ENCODE data around the gene HSH2D. TPM values are rescaled to one million over a fixed set of nuclear protein-coding genes. Genes with fewer than 3 reads are reported as not detected.
A peak's percentile ranks its signal among the peaks of the same experiment; 100 is the strongest.
"Not testable (repeated sequence)": the region's sequence is repeated elsewhere in the genome, so short reads cannot be mapped to it uniquely, and the experiment has no call there.

The HSH2D gene
- total RNA-seq, result not detected in 2 replicates

- no peak for DNase-seq (ENCODE audit: low read depth in 2 of 2)
These were observed at the start of gene HSH2D for GRCh38 chr19:16143399-16144215. Gene HSH2D (plus strand): TSS chr19:16143685. CDS start chr19:16148751, 5,066 bp downstream.

- DNase-seq (ENCODE audit: low read depth in 2 of 2), result no peak
These were observed 49.0 kb upstream of the HSH2D start for GRCh38 chr19:16094360-16095070.

GRCh38 chr19:16095071-16095571 lies 48.4 kb upstream of the HSH2D start:
- no peak for DNase-seq (ENCODE audit: low read depth in 2 of 2)

- DNase-seq (ENCODE audit: low read depth in 2 of 2), result peak; percentile 56 to 57
These were observed 47.1 kb upstream of the HSH2D start for GRCh38 chr19:16096280-16096855.

GRCh38 chr19:16098416-16098768 lies 45.1 kb upstream of the HSH2D start:
- no peak for DNase-seq (ENCODE audit: low read depth in 2 of 2)

GRCh38 chr19:16098821-16099220 lies 44.7 kb upstream of the HSH2D start:
- no peak for DNase-seq (ENCODE audit: low read depth in 2 of 2)

- DNase-seq (ENCODE audit: low read depth in 2 of 2), result not testable (repeated sequence)
These were observed 44.0 kb upstream of the HSH2D start for GRCh38 chr19:16099314-16099965.

GRCh38 chr19:16100524-16100923 lies 43.0 kb upstream of the HSH2D start:
- no peak for DNase-seq (ENCODE audit: low read depth in 2 of 2)

GRCh38 chr19:16104722-16105121 lies 38.8 kb upstream of the HSH2D start:
- no peak for DNase-seq (ENCODE audit: low read depth in 2 of 2)

- no peak for DNase-seq (ENCODE audit: low read depth in 2 of 2)
These were observed 37.4 kb upstream of the HSH2D start for GRCh38 chr19:16106121-16106520.

- DNase-seq (ENCODE audit: low read depth in 2 of 2), result peak; percentile 100
These were observed 32.2 kb upstream of the HSH2D start, which contains the start of gene RAB8A for GRCh38 chr19:16111160-16111908. Gene RAB8A (plus strand): TSS chr19:16111889. CDS start chr19:16111902, 13 bp downstream.

- DNase-seq (ENCODE audit: low read depth in 2 of 2), result no peak
These were observed 31.4 kb upstream of the HSH2D start for GRCh38 chr19:16111909-16112752.

GRCh38 chr19:16112778-16113177 lies 30.7 kb upstream of the HSH2D start:
- no peak for DNase-seq (ENCODE audit: low read depth in 2 of 2)

GRCh38 chr19:16113727-16114126 lies 29.8 kb upstream of the HSH2D start:
- no peak for DNase-seq (ENCODE audit: low read depth in 2 of 2)

GRCh38 chr19:16115301-16116039 lies 28.0 kb upstream of the HSH2D start:
- no peak for DNase-seq (ENCODE audit: low read depth in 2 of 2)

GRCh38 chr19:16116067-16116466 lies 27.4 kb upstream of the HSH2D start:
- peak in 1 of 2 donors; percentile 57 for DNase-seq (ENCODE audit: low read depth in 2 of 2)

GRCh38 chr19:16117594-16118033 lies 25.9 kb upstream of the HSH2D start:
- no peak for DNase-seq (ENCODE audit: low read depth in 2 of 2)

GRCh38 chr19:16118489-16119033 lies 24.9 kb upstream of the HSH2D start:
- DNase-seq (ENCODE audit: low read depth in 2 of 2), result no peak

Data from lung microvascular endothelial cell (primary cell).